ENCODE measurements around the gene WIPF1. TPM values are rescaled to one million over a fixed set of nuclear protein-coding genes. Genes with fewer than 3 reads are reported as not detected.

WIPF1 gene
- total and polyA plus RNA-seq, 2 donors (not counting 3 experiments of a cell fraction or from before 2014, with no cell fraction given) = 15.3 to 42.0 TPM

- Histone ChIP-seq H3K4me1 (ENCODE audit: control insufficient read depth, extremely low read depth, insufficient read depth, low read length) (no peaks in the 10 kb centered on the region), H3K9me1 (replicated peaks; ENCODE audit: control insufficient read depth, extremely low read depth, insufficient read depth, low read length) (no peaks in the 10 kb centered on the region), H3K79me2 (ENCODE audit: control insufficient read depth, insufficient read depth, low read length) (no peaks in the 10 kb centered on the region), H4K20me1 (replicated peaks; ENCODE audit: control insufficient read depth, extremely low read depth, insufficient read depth, low read length) (no peaks in the 10 kb centered on the region), H3K27ac (ENCODE audit: insufficient read depth, low read depth, low read length) (no peak overlapping the region), H3K27me3 (ENCODE audit: control insufficient read depth in 2 of 2, insufficient read depth in 2 of 2, low read length in 2 of 2) (no peaks in the 10 kb centered on the region), H3K9ac (replicated peaks; ENCODE audit: extremely low read depth, insufficient read depth, low read length) (no peak overlapping the region), H3K9me3 (replicated peaks; ENCODE audit: control insufficient read depth, insufficient read depth, low read length) (no peaks in the 10 kb centered on the region), H3K36me3 (ENCODE audit: control insufficient read depth in 2 of 2, extremely low read depth in 1 of 2, insufficient read depth in 2 of 2, low read length in 2 of 2) (no peaks in the 10 kb centered on the region), H3K4me3 (replicated peaks in 1 of 3; ENCODE audit: insufficient read depth in 1 of 3, low read depth in 1 of 3, low read length in 3 of 3) (no peak overlapping the region), H3K4me2 (ENCODE audit: insufficient read depth, low read length) (no peak overlapping the region), H2AFZ (ENCODE audit: low read depth, low read length) (no peak overlapping the region)
- no TSS peak for BruUV-seq (replicated peaks)
- ChIA-PET POLR2A (no interaction called here), CTCF (interaction anchor here (1.2 to 1.3 kb wide), 2 partner anchors 8 to 13 kb away, joined by 3 to 6 read pairs; no protein-coding TSS in a partner anchor)
- intact Hi-C loops (cut with micrococcal nuclease) (loop anchor here (5.0 kb wide), 1 partner anchor 39 kb away; no protein-coding TSS in a partner anchor), dilution Hi-C loops (cut with MboI; ENCODE audit: extremely low pct_ligation_motif_present, low sequenced_read_pairs) (no loop called here)
- TF ChIP-seq POLR2A (IDR thresholded peaks at IDR 0.05; ENCODE audit: low read depth, low read length) (no peak), POLR2AphosphoS5 (IDR thresholded peaks at IDR 0.05; ENCODE audit: insufficient read depth, low read depth, low read length) (no peak)
- TF ChIP-seq, protein P1, sequence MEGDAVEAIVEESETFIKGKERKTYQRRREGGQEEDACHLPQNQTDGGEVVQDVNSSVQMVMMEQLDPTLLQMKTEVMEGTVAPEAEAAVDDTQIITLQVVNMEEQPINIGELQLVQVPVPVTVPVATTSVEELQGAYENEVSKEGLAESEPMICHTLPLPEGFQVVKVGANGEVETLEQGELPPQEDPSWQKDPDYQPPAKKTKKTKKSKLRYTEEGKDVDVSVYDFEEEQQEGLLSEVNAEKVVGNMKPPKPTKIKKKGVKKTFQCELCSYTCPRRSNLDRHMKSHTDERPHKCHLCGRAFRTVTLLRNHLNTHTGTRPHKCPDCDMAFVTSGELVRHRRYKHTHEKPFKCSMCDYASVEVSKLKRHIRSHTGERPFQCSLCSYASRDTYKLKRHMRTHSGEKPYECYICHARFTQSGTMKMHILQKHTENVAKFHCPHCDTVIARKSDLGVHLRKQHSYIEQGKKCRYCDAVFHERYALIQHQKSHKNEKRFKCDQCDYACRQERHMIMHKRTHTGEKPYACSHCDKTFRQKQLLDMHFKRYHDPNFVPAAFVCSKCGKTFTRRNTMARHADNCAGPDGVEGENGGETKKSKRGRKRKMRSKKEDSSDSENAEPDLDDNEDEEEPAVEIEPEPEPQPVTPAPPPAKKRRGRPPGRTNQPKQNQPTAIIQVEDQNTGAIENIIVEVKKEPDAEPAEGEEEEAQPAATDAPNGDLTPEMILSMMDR (IDR thresholded peaks at IDR 0.05; ENCODE audit: extremely low read depth in 1 of 2, insufficient read depth in 1 of 2, low read depth in 1 of 2, low read length in 2 of 2) = no peak
- DNase-seq (ENCODE audit: low read depth, low spot score) (no peak), FAIRE-seq (no peak)
These were observed 31.0 kb upstream of the WIPF1 start for GRCh38 chr2:174628528-174629169.

DNA sequence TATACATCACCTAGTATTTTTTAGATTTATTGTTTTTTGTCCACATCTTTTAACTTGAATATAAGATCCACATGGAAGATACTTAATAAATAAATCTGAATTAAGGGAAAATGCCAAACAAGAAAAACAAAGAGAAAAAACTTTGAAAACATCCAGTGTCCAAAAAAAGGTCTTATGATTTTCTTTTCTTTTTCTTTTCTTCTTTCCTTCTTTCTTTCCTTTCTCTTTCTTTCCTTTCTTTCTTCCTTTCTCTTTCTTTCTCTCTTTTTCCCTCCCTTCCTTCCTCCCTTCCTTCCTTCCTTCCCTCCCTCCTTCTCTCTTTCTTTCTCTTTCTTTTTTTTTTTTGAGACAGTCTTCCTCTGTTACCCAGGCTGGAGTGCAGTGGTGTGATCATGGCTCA lies 29.6 kb upstream of the WIPF1 start:
- TF ChIP-seq GATA2 (IDR thresholded peaks at IDR 0.05; ENCODE audit: insufficient read depth, insufficient read length, low read depth, low read length) = no peak
- BruUV-seq (replicated peaks) = no TSS peak
- H3K27me3 ChIP-seq (ENCODE audit: control insufficient read depth in 2 of 2, insufficient read depth in 2 of 2, low read length in 2 of 2) = no peaks in the 10 kb centered on the region
- no peak overlapping the region for H3K4me3 ChIP-seq (replicated peaks in 1 of 3; ENCODE audit: insufficient read depth in 1 of 3, low read depth in 1 of 3, low read length in 3 of 3)
- no peak overlapping the region for H3K27ac ChIP-seq (ENCODE audit: insufficient read depth, low read depth, low read length)
- DNase-seq (ENCODE audit: low read depth, low spot score) (no peak), FAIRE-seq (peak; percentile 31)
- dilution Hi-C loops (cut with MboI; ENCODE audit: extremely low pct_ligation_motif_present, low sequenced_read_pairs) = no loop called here
- no peaks in the 10 kb centered on the region for H3K9me1 ChIP-seq (replicated peaks; ENCODE audit: control insufficient read depth, extremely low read depth, insufficient read depth, low read length)
- no peaks in the 10 kb centered on the region for H3K9me3 ChIP-seq (replicated peaks; ENCODE audit: control insufficient read depth, insufficient read depth, low read length)
- H3K9ac ChIP-seq (replicated peaks; ENCODE audit: extremely low read depth, insufficient read depth, low read length) = no peak overlapping the region
- no peak overlapping the region for H3K4me2 ChIP-seq (ENCODE audit: insufficient read depth, low read length)
- no peaks in the 10 kb centered on the region for H3K79me2 ChIP-seq (ENCODE audit: control insufficient read depth, insufficient read depth, low read length)
- CTCF ChIA-PET = no interaction called here
- POLR2A ChIA-PET = no interaction called here
- no peaks in the 10 kb centered on the region for H3K36me3 ChIP-seq (ENCODE audit: control insufficient read depth in 2 of 2, extremely low read depth in 1 of 2, insufficient read depth in 2 of 2, low read length in 2 of 2)
- H3K4me1 ChIP-seq (ENCODE audit: control insufficient read depth, extremely low read depth, insufficient read depth, low read length) = no peaks in the 10 kb centered on the region
- intact Hi-C loops (cut with micrococcal nuclease) = loop anchor here (5.0 kb wide), 1 partner anchor 40 kb away; no protein-coding TSS in a partner anchor
- no peaks in the 10 kb centered on the region for H4K20me1 ChIP-seq (replicated peaks; ENCODE audit: control insufficient read depth, extremely low read depth, insufficient read depth, low read length)
- no peak overlapping the region for H2AFZ ChIP-seq (ENCODE audit: low read depth, low read length)

Data from endothelial cell of umbilical vein (primary cell).